ENCODE data around the gene DMPK. TPM values are rescaled to one million over a fixed set of nuclear protein-coding genes. Genes with fewer than 3 reads are reported as not detected.

The DMPK gene
- total RNA-seq, result 100 to 1,000 TPM; 218 to 281 TPM
- long read RNA-seq, donor 1, transcript DMPK-215 (1 exons, 1,410 nt), result major isoform, 7 of 150 reads
- long read RNA-seq, donor 1, transcript DMPK-201 (15 exons, 2,787 nt), result minor isoform, 5 of 150 reads
- long read RNA-seq, donor 1, transcript DMPK-203 (13 exons, 1,982 nt), result minor isoform, 5 of 150 reads
- long read RNA-seq, donor 1, partial matches to known transcripts, result 66 of 150 reads
- long read RNA-seq, donor 1, other reads (novel, unspliced or antisense), result 63 of 150 reads
- long read RNA-seq, donor 2, transcript DMPK-220 (16 exons, 2,503 nt), result major isoform, 6 of 301 reads
- long read RNA-seq, donor 2, partial matches to known transcripts, result 87 of 301 reads
- long read RNA-seq, donor 2, other reads (novel, unspliced or antisense), result 206 of 301 reads

GRCh38 chr19:45782162-45782691 is at the start of gene DMPK:
Gene DMPK (minus strand): TSS chr19:45782490. CDS start chr19:45782352, 138 bp downstream.
- intact Hi-C loops (cut with DNase I), result no loop called here
- DNase-seq (ENCODE audit: low spot score), result no peak

- peak; percentile 72 for DNase-seq (ENCODE audit: low spot score)
- intact Hi-C loops (cut with DNase I), result no loop called here
Measured at GRCh38 chr19:45828945-45829344, 46.7 kb upstream of the DMPK start.

- intact Hi-C loops (cut with DNase I), result no loop called here
Measured at GRCh38 chr19:45828523-45828922, 46.2 kb upstream of the DMPK start.

GRCh38 chr19:45827459-45828093 is 45.3 kb upstream of the DMPK start:
- DNase-seq (ENCODE audit: low spot score), result peak; percentile 65
- intact Hi-C loops (cut with DNase I), result no loop called here

More at GRCh38 chr19:45828523-45828922, 46.2 kb upstream of the DMPK start:
- DNase-seq (ENCODE audit: low spot score), result peak; percentile 60

GRCh38 chr19:45826934-45827333 is 44.6 kb upstream of the DMPK start:
- intact Hi-C loops (cut with DNase I), result no loop called here

GRCh38 chr19:45825917-45826893 is 43.9 kb upstream of the DMPK start:
- DNase-seq (ENCODE audit: low spot score), result peak; percentile 68
- intact Hi-C loops (cut with DNase I), result no loop called here

More at GRCh38 chr19:45826934-45827333, 44.6 kb upstream of the DMPK start:
- DNase-seq (ENCODE audit: low spot score), result peak; percentile 55

GRCh38 chr19:45825263-45825605 is 42.9 kb upstream of the DMPK start:
- no peak for DNase-seq (ENCODE audit: low spot score)
- intact Hi-C loops (cut with DNase I), result no loop called here

GRCh38 chr19:45824531-45825262 is 42.4 kb upstream of the DMPK start:
- intact Hi-C loops (cut with DNase I), result no loop called here
- DNase-seq (ENCODE audit: low spot score), result no peak

- no peak for DNase-seq (ENCODE audit: low spot score)
- intact Hi-C loops (cut with DNase I), result no loop called here
Measured at GRCh38 chr19:45824041-45824471, 41.8 kb upstream of the DMPK start.

GRCh38 chr19:45823182-45823581 is 40.9 kb upstream of the DMPK start:
- intact Hi-C loops (cut with DNase I), result no loop called here

GRCh38 chr19:45822716-45823115 is 40.4 kb upstream of the DMPK start:
- intact Hi-C loops (cut with DNase I), result no loop called here

More at GRCh38 chr19:45823182-45823581, 40.9 kb upstream of the DMPK start:
- no peak for DNase-seq (ENCODE audit: low spot score)

GRCh38 chr19:45821570-45821969 is 39.3 kb upstream of the DMPK start:
- DNase-seq (ENCODE audit: low spot score), result no peak
- intact Hi-C loops (cut with DNase I), result no loop called here

More at GRCh38 chr19:45822716-45823115, 40.4 kb upstream of the DMPK start:
- no peak for DNase-seq (ENCODE audit: low spot score)

- intact Hi-C loops (cut with DNase I), result no loop called here
- DNase-seq (ENCODE audit: low spot score), result no peak
Measured at GRCh38 chr19:45821103-45821521, 38.8 kb upstream of the DMPK start.

GRCh38 chr19:45820413-45821102 is 38.3 kb upstream of the DMPK start:
- intact Hi-C loops (cut with DNase I), result no loop called here
- no peak for DNase-seq (ENCODE audit: low spot score)

- intact Hi-C loops (cut with DNase I), result no loop called here
- no peak for DNase-seq (ENCODE audit: low spot score)
Measured at GRCh38 chr19:45819769-45820168, 37.5 kb upstream of the DMPK start.

GRCh38 chr19:45817725-45818301 is 35.5 kb upstream of the DMPK start:
- no peak for DNase-seq (ENCODE audit: low spot score)
- intact Hi-C loops (cut with DNase I), result no loop called here

- DNase-seq (ENCODE audit: low spot score), result peak; percentile 98
- intact Hi-C loops (cut with DNase I), result no loop called here
Measured at GRCh38 chr19:45817010-45817724, 34.9 kb upstream of the DMPK start.

All from posterior vena cava (tissue), 2 donors.